Muscle of leg (tissue), 11 donors: Measurements from ENCODE around the gene ANKH. TPM values are rescaled to one million over a fixed set of nuclear protein-coding genes. Genes with fewer than 3 reads are reported as not detected.

Source experiments
- DNase-seq: peaks from one replicate; pipeline ENCODE4 v3.0.0; 2013
- H3K27ac ChIP-seq: one replicate; pipeline ENCODE4 v1.5.1; 2013; ENCODE audit warnings: mild to moderate bottlenecking, low read length, control low read depth
- H3K27me3 ChIP-seq: one replicate; pipeline ENCODE4 v1.6.1; 2013; ENCODE audit warnings: low read length; ENCODE audit not compliant: control insufficient read depth, insufficient read depth
- H3K36me3 ChIP-seq: one replicate; pipeline ENCODE4 v1.6.1; 2013; ENCODE audit warnings: low read length; ENCODE audit not compliant: control insufficient read depth, insufficient read depth
- H3K4me1 ChIP-seq: one replicate; pipeline ENCODE4 v1.6.1; 2013; ENCODE audit warnings: low read length; ENCODE audit not compliant: control insufficient read depth, insufficient read depth
- H3K4me3 ChIP-seq: one replicate; pipeline ENCODE4 v1.5.1; 2013; ENCODE audit warnings: low read length, control low read depth
- H3K9me3 ChIP-seq: replicated peaks from 2 replicates; pipeline ENCODE4 v1.6.1; 2013; ENCODE audit warnings: low read depth, low read length; ENCODE audit not compliant: control insufficient read depth
- WGBS: methylation state at CpG from one replicate; pipeline ENCODE4 v1.1.5; 2013; ENCODE audit warnings: missing lambda C conversion rate; ENCODE audit not compliant: insufficient coverage; 5-methylcytosine and 5-hydroxymethylcytosine counted together
- polyA plus RNA-seq, 8 donors: library from polyadenylated mRNA; unstranded; fragments of 120-200 nt; gene quantifications; one replicate each; pipeline versions ENCODE4 v1.2.1 to v1.2.3, GENCODE V29; 2013; ENCODE audit warnings: inconsistent platforms in 1 of 8, low replicate concordance in 1 of 8; ENCODE audit not compliant: insufficient read length in 8 of 8, insufficient read depth in 1 of 8
- total RNA-seq: library from RNA; stranded (reverse); fragments of 120-200 nt; gene quantifications from one replicate; pipeline ENCODE4 v1.2.4, GENCODE V29; 2013

The ANKH gene
- total and polyA plus RNA-seq, 9 donors, result 14.8 to 22.2 (median 16.8) TPM

DNA sequence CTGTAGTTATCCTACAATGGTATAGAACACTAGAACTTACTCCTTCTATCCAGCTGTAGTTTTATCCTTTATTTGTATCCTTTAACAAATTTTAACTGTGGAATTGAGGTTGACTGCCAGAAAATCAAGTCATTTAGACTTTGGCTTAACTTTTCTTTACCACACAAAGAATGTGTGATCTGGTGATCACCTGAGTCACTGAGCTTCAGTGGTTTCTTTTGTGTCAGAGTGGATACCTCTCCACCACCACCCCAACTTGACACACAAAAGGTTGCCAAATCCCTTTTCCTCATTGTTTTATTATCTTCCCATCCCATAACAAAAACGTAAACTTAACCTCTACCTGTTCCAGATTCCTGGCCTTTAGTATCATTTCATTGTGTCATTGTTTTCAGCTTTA lies 201.6 kb downstream of the ANKH start:
- Histone ChIP-seq H3K36me3 (peaks cover 2% of the 10 kb centered on the region), H3K4me3 (no peak overlapping the region), H3K27me3 (no peaks in the 10 kb centered on the region), H3K9me3 (no peaks in the 10 kb centered on the region), H3K4me1 (peaks cover 7% of the 10 kb centered on the region), H3K27ac (no peak overlapping the region)
- no peak for DNase-seq
- WGBS, result no CpG with 5 or more reads among the region's 1 CpG

DNA sequence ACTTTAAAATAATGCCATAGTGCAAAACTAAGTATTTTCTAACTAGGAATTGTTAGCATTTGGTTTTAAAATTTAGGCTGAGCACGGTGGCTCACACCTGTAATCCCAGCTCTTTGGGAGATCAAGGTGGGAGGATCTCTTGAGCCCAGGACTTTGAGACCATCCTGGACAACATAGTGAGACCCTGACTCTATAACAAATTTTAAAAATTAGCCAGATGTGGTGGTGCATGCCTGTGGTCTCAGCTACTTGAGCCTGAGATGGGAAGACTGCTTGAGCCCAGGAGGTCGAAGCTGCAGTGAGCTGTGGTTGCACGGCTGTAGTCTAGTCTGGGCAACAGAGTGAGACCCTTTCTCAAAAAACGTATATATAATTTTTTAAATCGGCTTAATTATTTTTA lies 202.2 kb downstream of the ANKH start:
- no peak for DNase-seq
- Histone ChIP-seq H3K4me1 (peaks cover 7% of the 10 kb centered on the region), H3K36me3 (peaks cover 2% of the 10 kb centered on the region), H3K4me3 (no peak overlapping the region), H3K9me3 (no peaks in the 10 kb centered on the region), H3K27me3 (no peaks in the 10 kb centered on the region), H3K27ac (no peak overlapping the region)
- 60% methylated on average over 1 of the region's 5 CpGs for WGBS

DNA sequence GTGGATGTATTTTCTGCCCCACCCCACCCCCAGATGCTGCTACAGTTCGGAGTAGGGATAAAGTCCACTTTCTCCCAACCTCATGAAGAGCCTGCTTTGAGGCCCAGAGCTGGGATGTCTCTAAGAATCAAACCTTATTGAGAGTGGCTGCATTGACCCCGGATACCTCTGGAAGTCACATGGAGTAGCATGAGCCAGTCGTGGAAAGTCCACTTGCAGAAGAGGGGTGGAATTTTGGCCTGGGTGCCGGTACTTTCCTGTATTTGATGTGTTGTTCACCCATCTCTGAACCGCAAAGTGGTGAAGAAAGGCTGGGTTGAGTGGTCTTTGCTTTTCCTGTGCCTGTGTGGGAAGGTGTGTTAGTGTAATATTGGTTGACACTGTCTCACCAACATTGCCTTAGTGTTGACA lies 203.4 kb downstream of the ANKH start:
- Histone ChIP-seq H3K27me3 (no peaks in the 10 kb centered on the region), H3K9me3 (no peaks in the 10 kb centered on the region), H3K36me3 (no peaks in the 10 kb centered on the region), H3K4me3 (no peak overlapping the region), H3K27ac (no peak overlapping the region), H3K4me1 (peaks cover 10% of the 10 kb centered on the region)
- no peak for DNase-seq
- 95% methylated on average over 4 of the region's 5 CpGs for WGBS

DNA sequence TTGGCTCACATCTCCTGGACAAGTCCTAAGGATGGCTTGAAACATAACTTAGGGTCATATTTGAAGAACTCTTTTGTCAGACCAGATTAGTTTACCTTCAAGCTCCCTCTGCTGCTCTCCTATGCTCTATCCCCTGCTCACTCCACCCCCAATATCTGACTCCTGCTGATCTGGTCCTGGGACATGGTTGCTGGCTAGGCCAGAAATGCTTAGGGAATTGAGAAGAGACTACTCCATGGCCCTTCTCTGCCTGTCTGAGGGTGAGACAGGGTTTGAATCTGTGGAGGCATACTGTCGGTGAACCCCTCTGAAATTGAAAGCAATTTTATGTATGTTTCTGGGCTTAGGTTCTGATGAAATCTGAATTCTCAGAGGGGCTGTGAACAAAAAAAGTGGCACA lies 203.8 kb downstream of the ANKH start:
- Histone ChIP-seq H3K4me1 (peaks cover 10% of the 10 kb centered on the region), H3K4me3 (no peak overlapping the region), H3K36me3 (no peaks in the 10 kb centered on the region), H3K27me3 (no peaks in the 10 kb centered on the region), H3K27ac (no peak overlapping the region), H3K9me3 (no peaks in the 10 kb centered on the region)
- WGBS, result no CpG with 5 or more reads among the region's 1 CpG
- DNase-seq, result no peak

DNA sequence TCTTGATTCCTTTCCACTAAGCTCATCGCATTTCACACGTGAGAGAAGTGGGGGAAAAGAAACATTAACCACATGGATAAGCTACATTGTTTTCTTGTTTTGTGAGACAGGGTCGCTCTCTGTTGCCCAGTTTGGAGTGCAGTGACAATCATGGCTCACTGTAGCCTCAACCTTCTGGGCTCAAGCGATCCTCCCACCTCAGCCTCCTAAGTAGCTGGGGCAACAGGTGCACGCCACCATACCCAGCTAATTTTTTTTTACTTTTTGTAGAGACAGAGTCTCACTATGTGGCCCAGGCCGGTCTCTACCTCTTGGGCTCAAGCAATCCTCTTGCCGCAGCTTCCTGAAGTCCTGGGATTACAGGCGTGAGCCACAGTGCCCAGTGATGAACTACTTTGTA lies 204.3 kb downstream of the ANKH start:
- H3K9me3 ChIP-seq, result no peaks in the 10 kb centered on the region
- no peak overlapping the region for H3K27ac ChIP-seq
- no peak for DNase-seq
- H3K4me3 ChIP-seq, result no peak overlapping the region
- H3K36me3 ChIP-seq, result no peaks in the 10 kb centered on the region
- 96% methylated on average over 6 of the region's 8 CpGs for WGBS
- peaks cover 10% of the 10 kb centered on the region for H3K4me1 ChIP-seq
- no peaks in the 10 kb centered on the region for H3K27me3 ChIP-seq

DNA sequence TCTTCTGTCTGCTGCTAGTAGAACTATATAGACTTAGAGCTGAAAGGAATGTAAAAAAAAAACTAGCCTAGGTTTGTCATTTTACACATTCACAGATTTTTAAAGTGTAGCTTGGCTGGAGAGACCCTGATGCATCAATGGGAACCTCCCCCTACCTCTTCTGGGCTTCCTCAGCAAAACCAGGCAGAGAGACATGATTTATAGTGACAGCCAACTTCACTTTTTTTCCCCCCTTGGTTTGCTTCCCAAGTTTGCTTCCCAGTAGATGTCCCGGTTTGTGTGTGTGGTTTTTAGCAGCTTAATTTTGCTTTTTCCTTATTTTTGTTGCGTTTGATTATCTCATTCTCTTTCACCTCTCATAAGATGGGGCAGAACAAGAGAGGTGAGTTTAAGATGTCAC lies 205.2 kb downstream of the ANKH start:
- H3K36me3 ChIP-seq, result peaks cover 4% of the 10 kb centered on the region
- H3K4me3 ChIP-seq, result no peak overlapping the region
- no peak overlapping the region for H3K27ac ChIP-seq
- WGBS, result no CpG with 5 or more reads among the region's 2 CpGs
- H3K27me3 ChIP-seq, result no peaks in the 10 kb centered on the region
- peaks cover 10% of the 10 kb centered on the region for H3K4me1 ChIP-seq
- no peaks in the 10 kb centered on the region for H3K9me3 ChIP-seq
- no peak for DNase-seq

DNA sequence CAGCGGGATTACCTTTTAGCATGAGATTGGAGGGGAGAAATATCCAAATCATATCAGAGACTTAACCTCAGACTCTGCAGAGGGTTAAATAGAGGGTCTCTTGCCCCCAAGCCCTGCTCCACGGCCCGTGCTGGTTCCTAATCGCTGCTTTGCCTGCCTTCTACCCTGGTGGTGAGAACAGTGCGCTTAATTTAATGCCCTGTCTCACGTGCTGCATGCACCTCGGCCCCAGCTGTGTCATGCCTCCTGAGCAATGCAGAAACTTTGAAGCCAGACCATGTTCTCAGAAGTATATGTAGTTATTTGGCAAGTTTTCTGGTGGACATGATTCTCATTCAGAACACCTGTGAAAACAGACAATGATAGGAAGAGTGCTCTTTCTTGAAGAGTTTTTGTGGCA lies 205.6 kb downstream of the ANKH start:
- Histone ChIP-seq H3K4me1 (peaks cover 10% of the 10 kb centered on the region), H3K27ac (no peak overlapping the region)
- 10% methylated on average over 6 of the region's 7 CpGs for WGBS

DNA sequence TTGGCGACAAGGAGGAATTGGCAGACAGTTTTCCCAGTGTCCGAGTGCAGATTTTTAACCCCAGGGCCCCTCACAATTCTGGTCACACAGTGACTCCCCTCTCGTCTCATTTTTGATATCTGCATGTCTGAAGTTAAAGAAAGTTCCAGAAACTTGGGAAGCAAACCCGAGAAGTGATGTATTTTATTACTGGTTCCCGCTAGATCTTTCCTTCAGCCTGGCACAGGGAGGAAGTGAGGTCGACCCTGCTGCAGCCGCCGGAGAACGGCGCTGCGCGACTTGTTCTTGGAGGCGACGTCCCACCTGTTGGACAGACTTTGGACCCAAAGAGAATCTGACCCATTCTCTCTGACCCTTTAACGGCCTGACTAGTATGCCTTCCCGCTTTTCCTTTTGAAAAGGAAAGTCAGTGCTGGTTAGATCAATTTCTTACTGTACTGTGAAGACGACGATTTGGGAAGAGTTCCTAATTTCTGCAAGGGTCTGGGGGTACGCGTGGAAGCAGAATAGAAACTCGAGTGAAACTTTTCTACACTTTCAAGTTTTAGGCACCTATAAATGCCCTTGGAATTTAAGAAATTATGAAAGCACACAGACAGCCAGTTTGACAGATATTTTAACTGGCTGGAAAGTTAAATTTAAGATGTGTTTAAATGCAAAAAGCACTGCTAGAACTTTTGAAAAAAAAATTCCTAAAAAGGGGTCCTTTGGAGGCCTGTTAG lies 206.3 kb downstream of the ANKH start:
- H3K36me3 ChIP-seq, result peaks cover 4% of the 10 kb centered on the region
- no peaks in the 10 kb centered on the region for H3K9me3 ChIP-seq
- H3K27ac ChIP-seq, result peak overlapping the region; percentile 76
- peaks cover 10% of the 10 kb centered on the region for H3K4me1 ChIP-seq
- peak; percentile 62 for DNase-seq
- peak overlapping the region; percentile 85 for H3K4me3 ChIP-seq
- 5% methylated on average over 2 of the region's 21 CpGs for WGBS
- no peaks in the 10 kb centered on the region for H3K27me3 ChIP-seq

More for the DNA sequence above, 205.6 kb downstream of the ANKH start:
- DNase-seq, result no peak
- H3K9me3 ChIP-seq, result no peaks in the 10 kb centered on the region
- H3K36me3 ChIP-seq, result peaks cover 4% of the 10 kb centered on the region
- peak overlapping the region; percentile 85 for H3K4me3 ChIP-seq
- H3K27me3 ChIP-seq, result no peaks in the 10 kb centered on the region

DNA sequence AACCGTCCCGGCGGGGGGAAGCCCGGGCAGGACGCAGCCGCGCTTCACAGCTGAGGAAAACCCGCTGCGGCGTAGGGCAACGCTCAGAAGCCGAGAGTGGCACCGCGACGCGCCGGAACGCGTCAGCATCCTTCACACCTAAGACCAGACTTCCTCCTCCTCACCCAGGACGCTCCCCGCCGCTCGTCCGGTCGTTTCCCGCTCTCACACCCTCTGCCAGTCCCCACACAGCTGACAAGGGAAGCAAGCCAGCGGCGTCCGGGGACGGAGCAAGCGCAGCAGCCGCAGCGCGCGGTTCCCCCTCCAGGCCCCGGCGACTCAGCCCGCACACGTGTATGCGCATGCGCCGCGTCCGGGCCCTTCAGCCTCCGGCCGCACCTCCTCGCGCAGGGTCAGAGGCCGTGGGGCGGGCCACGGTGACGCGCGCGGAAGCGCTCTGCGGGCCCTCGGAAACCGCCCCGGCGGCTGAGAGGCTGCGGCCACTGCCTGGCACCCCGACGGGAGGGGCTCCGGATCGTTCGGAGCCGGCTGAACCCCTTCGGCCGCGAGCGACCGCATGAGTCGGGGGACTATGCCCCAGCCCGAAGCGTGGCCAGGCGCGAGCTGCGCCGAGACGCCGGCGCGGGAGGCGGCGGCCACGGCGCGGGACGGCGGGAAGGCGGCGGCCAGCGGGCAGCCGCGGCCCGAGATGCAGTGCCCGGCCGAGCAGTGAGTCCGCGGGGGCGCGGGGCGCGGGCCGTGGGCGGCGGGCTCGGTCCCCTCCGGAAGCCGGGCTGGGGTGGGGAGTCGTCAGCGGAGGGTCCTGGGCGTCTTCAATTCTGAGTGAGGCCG lies 207.1 kb downstream of the ANKH start, which contains the start of gene OTULIN:
OTULIN (plus strand) TSS at position 449 of the 831 bp plus-strand sequence; CDS start at position 557, 108 bp downstream.
- no peaks in the 10 kb centered on the region for H3K27me3 ChIP-seq
- H3K4me3 ChIP-seq, result peak within 1 kb of the TSS; percentile 85
- H3K27ac ChIP-seq, result peak within 1 kb of the TSS; percentile 96
- peaks cover 10% of the 10 kb centered on the region for H3K4me1 ChIP-seq
- peaks cover 4% of the 10 kb centered on the region for H3K36me3 ChIP-seq
- under 1% methylated on average over 111 of the region's 115 CpGs for WGBS
- DNase-seq, result peak; percentile 97
- H3K9me3 ChIP-seq, result no peaks in the 10 kb centered on the region

DNA sequence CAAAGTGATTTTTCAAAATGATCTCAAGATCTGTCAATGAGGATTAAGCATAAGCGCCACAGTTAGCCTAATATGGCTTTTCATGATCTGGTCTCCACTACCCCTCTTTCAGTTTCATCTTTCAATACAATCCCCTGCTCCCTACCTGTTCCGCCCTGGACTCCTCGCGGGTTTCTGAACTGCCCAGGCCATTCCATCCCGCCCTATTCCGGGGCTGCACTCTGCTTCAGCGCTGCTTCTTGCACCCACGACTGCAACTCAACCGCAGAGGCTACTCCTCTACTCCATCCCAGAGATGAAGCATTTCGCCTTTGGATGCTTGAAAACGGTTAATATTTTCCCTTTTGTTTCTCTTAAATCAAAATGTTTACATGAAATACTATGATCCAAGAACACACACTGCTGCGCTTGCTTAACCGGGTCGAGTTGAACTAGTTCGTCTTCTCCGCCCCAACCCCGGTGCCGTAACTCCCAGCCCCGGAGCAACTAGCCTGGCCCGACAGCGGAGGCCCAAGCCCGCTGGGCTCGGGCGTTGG lies 207.8 kb downstream of the ANKH start:
- peak overlapping the region; percentile 96 for H3K27ac ChIP-seq
- no peaks in the 10 kb centered on the region for H3K27me3 ChIP-seq
- WGBS, result 2% methylated on average over 21 of the region's 24 CpGs
- peaks cover 4% of the 10 kb centered on the region for H3K36me3 ChIP-seq
- H3K4me3 ChIP-seq, result peak overlapping the region; percentile 85
- no peak for DNase-seq
- H3K4me1 ChIP-seq, result peaks cover 10% of the 10 kb centered on the region
- H3K9me3 ChIP-seq, result no peaks in the 10 kb centered on the region
